Measurements from ENCODE around the gene IFNAR1. TPM values are rescaled to one million over a fixed set of nuclear protein-coding genes. Genes with fewer than 3 reads are reported as not detected.
A peak's percentile ranks its signal among the peaks of the same experiment; 100 is the strongest.

The IFNAR1 gene
- total and polyA plus RNA-seq, 9 of the 15 experiments (the other 6 are each of a cell fraction or from before 2014, with no cell fraction given), result 8.6 to 31.8 (median 14.8) TPM

- TF ChIP-seq REST (IDR thresholded peaks at IDR 0.05; ENCODE audit: borderline replicate concordance), result peak; percentile 4; the same call in 1 of the 2 replicates
- no peak for TF ChIP-seq REST (CRISPR knock-in tag; IDR thresholded peaks at IDR 0.05; ENCODE audit: low read depth)
- TF ChIP-seq CREM (IDR thresholded peaks at IDR 0.05; ENCODE audit: low read depth), result peak; percentile 29; the same call in 1 of the 2 replicates
- no peak for TF ChIP-seq ZNF589 (CRISPR knock-in tag; IDR thresholded peaks at IDR 0.05; ENCODE audit: low read depth)
- TF ChIP-seq, protein P1, sequence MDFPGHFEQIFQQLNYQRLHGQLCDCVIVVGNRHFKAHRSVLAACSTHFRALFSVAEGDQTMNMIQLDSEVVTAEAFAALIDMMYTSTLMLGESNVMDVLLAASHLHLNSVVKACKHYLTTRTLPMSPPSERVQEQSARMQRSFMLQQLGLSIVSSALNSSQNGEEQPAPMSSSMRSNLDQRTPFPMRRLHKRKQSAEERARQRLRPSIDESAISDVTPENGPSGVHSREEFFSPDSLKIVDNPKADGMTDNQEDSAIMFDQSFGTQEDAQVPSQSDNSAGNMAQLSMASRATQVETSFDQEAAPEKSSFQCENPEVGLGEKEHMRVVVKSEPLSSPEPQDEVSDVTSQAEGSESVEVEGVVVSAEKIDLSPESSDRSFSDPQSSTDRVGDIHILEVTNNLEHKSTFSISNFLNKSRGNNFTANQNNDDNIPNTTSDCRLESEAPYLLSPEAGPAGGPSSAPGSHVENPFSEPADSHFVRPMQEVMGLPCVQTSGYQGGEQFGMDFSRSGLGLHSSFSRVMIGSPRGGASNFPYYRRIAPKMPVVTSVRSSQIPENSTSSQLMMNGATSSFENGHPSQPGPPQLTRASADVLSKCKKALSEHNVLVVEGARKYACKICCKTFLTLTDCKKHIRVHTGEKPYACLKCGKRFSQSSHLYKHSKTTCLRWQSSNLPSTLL (IDR thresholded peaks at IDR 0.05), result peak; percentile 72; the same call in 1 of the 2 replicates
- no peak for TF ChIP-seq RBFOX2 (IDR thresholded peaks at IDR 0.05; ENCODE audit: low read depth, low read length)
- peak; percentile 73 for TF ChIP-seq DPF2 (IDR thresholded peaks at IDR 0.05)
- TF ChIP-seq CREB5 (CRISPR knock-in tag; IDR thresholded peaks at IDR 0.05), result no peak
- TF ChIP-seq, protein P2, sequence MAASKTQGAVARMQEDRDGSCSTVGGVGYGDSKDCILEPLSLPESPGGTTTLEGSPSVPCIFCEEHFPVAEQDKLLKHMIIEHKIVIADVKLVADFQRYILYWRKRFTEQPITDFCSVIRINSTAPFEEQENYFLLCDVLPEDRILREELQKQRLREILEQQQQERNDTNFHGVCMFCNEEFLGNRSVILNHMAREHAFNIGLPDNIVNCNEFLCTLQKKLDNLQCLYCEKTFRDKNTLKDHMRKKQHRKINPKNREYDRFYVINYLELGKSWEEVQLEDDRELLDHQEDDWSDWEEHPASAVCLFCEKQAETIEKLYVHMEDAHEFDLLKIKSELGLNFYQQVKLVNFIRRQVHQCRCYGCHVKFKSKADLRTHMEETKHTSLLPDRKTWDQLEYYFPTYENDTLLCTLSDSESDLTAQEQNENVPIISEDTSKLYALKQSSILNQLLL (CRISPR knock-in tag; IDR thresholded peaks at IDR 0.05; ENCODE audit: borderline replicate concordance), result no peak
- peak; percentile 83 for TF ChIP-seq KLF16 (IDR thresholded peaks at IDR 0.05)
- TF ChIP-seq MCM3 (IDR thresholded peaks at IDR 0.05), result no peak
- TF ChIP-seq SRSF3 (IDR thresholded peaks at IDR 0.05; ENCODE audit: insufficient read depth, low read length), result no peak
Observed at GRCh38 chr21:33368124-33368523, 43.4 kb downstream of the IFNAR1 start (continued).
